Measurements from ENCODE around the gene ANO7. TPM values are rescaled to one million over a fixed set of nuclear protein-coding genes. Genes with fewer than 3 reads are reported as not detected.

Gene ANO7
- polyA plus RNA-seq, 1 of the 3 experiments (the other 2 are of a cell fraction): 0.81 TPM

GRCh38 chr2:241214209-241214608, 25.7 kb downstream of the ANO7 start:
- DNase-seq: no peak
- peaks cover 10% of the 10 kb centered on the region for H3F3A ChIP-seq (replicated peaks; ENCODE audit: insufficient read depth)
- no peak for TF ChIP-seq SIN3A (IDR thresholded peaks at IDR 0.05; ENCODE audit: borderline replicate concordance, low read depth, low read length)
- TF ChIP-seq USF2 (IDR thresholded peaks at IDR 0.05; ENCODE audit: borderline replicate concordance, low read depth, low read length): no peak
- no peak for TF ChIP-seq CTCF (IDR thresholded peaks at IDR 0.05)
- H3K4me2 ChIP-seq: no peak overlapping the region
- no peaks in the 10 kb centered on the region for H3K9me3 ChIP-seq
- WGBS (ENCODE audit: low lambda C conversion rate): 51% methylated on average over 4 of the region's 10 CpGs
- ChIA-PET CTCF (no interaction called here), POLR2A (no interaction called here)
- H3K27me3 ChIP-seq (ENCODE audit: insufficient read depth): no peaks in the 10 kb centered on the region
- no peak overlapping the region for H2AFZ ChIP-seq (ENCODE audit: low read depth)
- no peak overlapping the region for H3K4me3 ChIP-seq (ENCODE audit: low read depth in 2 of 2, low read length in 1 of 2)
- no peaks in the 10 kb centered on the region for H3K36me3 ChIP-seq (replicated peaks in 1 of 2; ENCODE audit: control insufficient read depth in 1 of 2, insufficient read depth in 2 of 2, low read length in 1 of 2)
- H3K9ac ChIP-seq: no peak overlapping the region
- H4K20me1 ChIP-seq (ENCODE audit: insufficient read depth): no peaks in the 10 kb centered on the region
- no peaks in the 10 kb centered on the region for H3K9me2 ChIP-seq
- no peaks in the 10 kb centered on the region for H3K79me2 ChIP-seq (ENCODE audit: insufficient read depth)
- H3K27ac ChIP-seq (ENCODE audit: low read depth in 2 of 2, low read length in 1 of 2): no peak overlapping the region
- peaks cover 2 to 3% of the 10 kb centered on the region in 2 experiments; a peak in 2 of 4 replicates for H3K4me1 ChIP-seq (ENCODE audit: control insufficient read depth in 1 of 2, insufficient read depth in 2 of 2, low read depth in 1 of 2, low read length in 1 of 2)

GRCh38 chr2:241214766-241215165, 26.3 kb downstream of the ANO7 start:
- WGBS (ENCODE audit: low lambda C conversion rate): 90% methylated on average over 7 of the region's 12 CpGs
- Histone ChIP-seq H3K79me2 (ENCODE audit: insufficient read depth) (no peaks in the 10 kb centered on the region), H3K36me3 (replicated peaks in 1 of 2; ENCODE audit: control insufficient read depth in 1 of 2, insufficient read depth in 2 of 2, low read length in 1 of 2) (no peaks in the 10 kb centered on the region), H4K20me1 (ENCODE audit: insufficient read depth) (no peaks in the 10 kb centered on the region), H3F3A (replicated peaks; ENCODE audit: insufficient read depth) (peaks cover 15% of the 10 kb centered on the region), H2AFZ (ENCODE audit: low read depth) (no peak overlapping the region), H3K9me3 (no peaks in the 10 kb centered on the region), H3K4me3 (ENCODE audit: low read depth in 2 of 2, low read length in 1 of 2) (no peak overlapping the region), H3K4me2 (no peak overlapping the region), H3K27ac (ENCODE audit: low read depth in 2 of 2, low read length in 1 of 2) (no peak overlapping the region), H3K9ac (no peak overlapping the region), H3K4me1 (ENCODE audit: control insufficient read depth in 1 of 2, insufficient read depth in 2 of 2, low read depth in 1 of 2, low read length in 1 of 2) (peaks cover 2 to 6% of the 10 kb centered on the region in 2 experiments; a peak in 2 of 4 replicates), H3K9me2 (no peaks in the 10 kb centered on the region), H3K27me3 (ENCODE audit: insufficient read depth) (no peaks in the 10 kb centered on the region)
- CTCF ChIA-PET: no interaction called here
- no peak for DNase-seq
- TF ChIP-seq TCF12 (IDR thresholded peaks at IDR 0.05) (no peak), RCOR1 (IDR thresholded peaks at IDR 0.05; ENCODE audit: low read length) (no peak), GATA2 (CRISPR knock-in tag; IDR thresholded peaks at IDR 0.05) (no peak), EP300 (IDR thresholded peaks at IDR 0.05; ENCODE audit: borderline replicate concordance in 1 of 2, low read depth in 1 of 2, low read length in 1 of 2) (no peak), PBX3 (IDR thresholded peaks at IDR 0.05) (no peak), TAF1 (IDR thresholded peaks at IDR 0.05; ENCODE audit: borderline replicate concordance, low read depth, low read length) (no peak), USF1 (IDR thresholded peaks at IDR 0.05; ENCODE audit: borderline replicate concordance, low read depth) (no peak), USF2 (IDR thresholded peaks at IDR 0.05; ENCODE audit: borderline replicate concordance, low read depth, low read length) (no peak), YY1 (IDR thresholded peaks at IDR 0.05; ENCODE audit: low read depth) (no peak), POLR2AphosphoS5 (IDR thresholded peaks at IDR 0.05; ENCODE audit: low read depth, low read length) (no peak), RAD21 (IDR thresholded peaks at IDR 0.05; ENCODE audit: low read length) (no peak), RXRA (IDR thresholded peaks at IDR 0.05; ENCODE audit: borderline replicate concordance, low read depth) (no peak), EZH2phosphoT487 (IDR thresholded peaks at IDR 0.05; ENCODE audit: borderline replicate concordance, low read depth) (no peak), CHD2 (IDR thresholded peaks at IDR 0.05; ENCODE audit: low read length, partially characterized antibody) (no peak)
- POLR2A ChIA-PET: no interaction called here

All from SK-N-SH (cell line).